ENCODE measurements around the gene TBC1D2B. TPM values are rescaled to one million over a fixed set of nuclear protein-coding genes. Genes with fewer than 3 reads are reported as not detected.
A peak's percentile ranks its signal among the peaks of the same experiment; 100 is the strongest.
"Not testable (repeated sequence)": the region's sequence is repeated elsewhere in the genome, so short reads cannot be mapped to it uniquely, and the experiment has no call there.

The TBC1D2B gene
- total and polyA plus RNA-seq, 2 donors from 2014 or later: 8.5 to 41.6 TPM

GRCh38 chr15:77999486-77999885, 78.0 kb downstream of the TBC1D2B start:
- Histone ChIP-seq H3K27me3 (ENCODE audit: control insufficient read depth, insufficient read depth, low read length) (no peaks in the 10 kb centered on the region), H3K4me1 (ENCODE audit: control insufficient read depth in 2 of 3, insufficient read depth in 2 of 3, low read depth in 1 of 3, low read length in 3 of 3) (peaks cover 0 to 7% (median 0%) of the 10 kb centered on the region in 3 donors), H3K9me3 (ENCODE audit: control insufficient read depth in 2 of 3, insufficient read depth in 1 of 3, low read length in 3 of 3) (no peaks in the 10 kb centered on the region), H3K4me3 (ENCODE audit: low read length in 3 of 3) (no peak overlapping the region), H3K27ac (ENCODE audit: low read depth in 2 of 2, low read length in 2 of 2) (no peak overlapping the region), H3K9ac (ENCODE audit: low read length in 3 of 3) (no peak overlapping the region), H3K36me3 (ENCODE audit: control insufficient read depth in 2 of 3, insufficient read depth in 3 of 3, low read length in 3 of 3) (peaks cover 2 to 38% (median 13%) of the 10 kb centered on the region in 3 donors)
- peak in 1 of 5 donors; percentile 58 for DNase-seq
- intact Hi-C loops (cut with DNase I): no loop called here
- TF ChIP-seq CTCF (IDR thresholded peaks at IDR 0.05; ENCODE audit: borderline replicate concordance, extremely low read depth, insufficient read depth): no peak
- FAIRE-seq: no peak

GRCh38 chr15:77998592-77998991, 78.9 kb downstream of the TBC1D2B start:
- Histone ChIP-seq H3K36me3 (ENCODE audit: control insufficient read depth in 2 of 3, insufficient read depth in 3 of 3, low read length in 3 of 3) (peaks cover 2 to 33% (median 13%) of the 10 kb centered on the region in 3 donors), H3K27ac (ENCODE audit: low read depth in 2 of 2, low read length in 2 of 2) (no peak overlapping the region), H3K9me3 (ENCODE audit: control insufficient read depth in 2 of 3, insufficient read depth in 1 of 3, low read length in 3 of 3) (no peaks in the 10 kb centered on the region), H3K27me3 (ENCODE audit: control insufficient read depth, insufficient read depth, low read length) (no peaks in the 10 kb centered on the region), H3K4me1 (ENCODE audit: control insufficient read depth in 2 of 3, insufficient read depth in 2 of 3, low read depth in 1 of 3, low read length in 3 of 3) (peaks cover 0 to 12% (median 0%) of the 10 kb centered on the region in 3 donors), H3K9ac (ENCODE audit: low read length in 3 of 3) (no peak overlapping the region), H3K4me3 (ENCODE audit: low read length in 3 of 3) (no peak overlapping the region)
- intact Hi-C loops (cut with DNase I): no loop called here
- FAIRE-seq (no peak), DNase-seq (peak in 1 of 5 donors; percentile 57)
- no peak for TF ChIP-seq CTCF (IDR thresholded peaks at IDR 0.05; ENCODE audit: borderline replicate concordance, extremely low read depth, insufficient read depth)

GRCh38 chr15:77997761-77998554, 79.6 kb downstream of the TBC1D2B start:
- FAIRE-seq; intact Hi-C loops (cut with DNase I); H3K4me3 ChIP-seq (ENCODE audit: low read length in 3 of 3); H3K9me3 ChIP-seq (ENCODE audit: control insufficient read depth in 2 of 3, insufficient read depth in 1 of 3, low read length in 3 of 3); H3K9ac ChIP-seq (ENCODE audit: low read length in 3 of 3); H3K27me3 ChIP-seq (ENCODE audit: control insufficient read depth, insufficient read depth, low read length); H3K27ac ChIP-seq (ENCODE audit: low read depth in 2 of 2, low read length in 2 of 2): not testable (repeated sequence)
- Histone ChIP-seq H3K36me3 (ENCODE audit: control insufficient read depth in 2 of 3, insufficient read depth in 3 of 3, low read length in 3 of 3) (peaks cover under 1 to 27% (median 8%) of the 10 kb centered on the region in 3 donors), H3K4me1 (ENCODE audit: control insufficient read depth in 2 of 3, insufficient read depth in 2 of 3, low read depth in 1 of 3, low read length in 3 of 3) (peaks cover 0 to 15% (median 3%) of the 10 kb centered on the region in 3 donors)
- DNase-seq: peak in 1 of 5 donors; percentile 66

- not testable (repeated sequence) for FAIRE-seq
- DNase-seq: peak in 2 of 5 donors; percentile 51 to 69
Observed at GRCh38 chr15:77997221-77997620, 80.3 kb downstream of the TBC1D2B start.

GRCh38 chr15:77996713-77997171, 80.8 kb downstream of the TBC1D2B start:
- H3K27ac ChIP-seq (ENCODE audit: low read depth in 2 of 2, low read length in 2 of 2); H3K9me3 ChIP-seq (ENCODE audit: control insufficient read depth in 2 of 3, insufficient read depth in 1 of 3, low read length in 3 of 3); FAIRE-seq; intact Hi-C loops (cut with DNase I); H3K4me3 ChIP-seq (ENCODE audit: low read length in 3 of 3); H3K27me3 ChIP-seq (ENCODE audit: control insufficient read depth, insufficient read depth, low read length); H3K9ac ChIP-seq (ENCODE audit: low read length in 3 of 3): not testable (repeated sequence)
- peaks cover 0 to 21% (median 4%) of the 10 kb centered on the region in 3 donors for H3K4me1 ChIP-seq (ENCODE audit: control insufficient read depth in 2 of 3, insufficient read depth in 2 of 3, low read depth in 1 of 3, low read length in 3 of 3)
- peak in 1 of 5 donors; percentile 73 for DNase-seq
- peaks cover 0 to 19% (median 5%) of the 10 kb centered on the region in 3 donors for H3K36me3 ChIP-seq (ENCODE audit: control insufficient read depth in 2 of 3, insufficient read depth in 3 of 3, low read length in 3 of 3)

More at GRCh38 chr15:77997221-77997620, 80.3 kb downstream of the TBC1D2B start:
- H3K9me3 ChIP-seq (ENCODE audit: control insufficient read depth in 2 of 3, insufficient read depth in 1 of 3, low read length in 3 of 3); H3K4me3 ChIP-seq (ENCODE audit: low read length in 3 of 3); intact Hi-C loops (cut with DNase I); H3K27me3 ChIP-seq (ENCODE audit: control insufficient read depth, insufficient read depth, low read length); H3K9ac ChIP-seq (ENCODE audit: low read length in 3 of 3): not testable (repeated sequence)
- Histone ChIP-seq H3K4me1 (ENCODE audit: control insufficient read depth in 2 of 3, insufficient read depth in 2 of 3, low read depth in 1 of 3, low read length in 3 of 3) (peaks cover 0 to 17% (median 4%) of the 10 kb centered on the region in 3 donors), H3K27ac (ENCODE audit: low read depth in 2 of 2, low read length in 2 of 2) (peak overlapping the region in 1 of 2 donors; percentile 7), H3K36me3 (ENCODE audit: control insufficient read depth in 2 of 3, insufficient read depth in 3 of 3, low read length in 3 of 3) (peaks cover 0 to 20% (median 5%) of the 10 kb centered on the region in 3 donors)

GRCh38 chr15:77996226-77996625, 81.3 kb downstream of the TBC1D2B start:
- FAIRE-seq; H3K27ac ChIP-seq (ENCODE audit: low read depth in 2 of 2, low read length in 2 of 2); H3K4me3 ChIP-seq (ENCODE audit: low read length in 3 of 3); intact Hi-C loops (cut with DNase I); H3K9ac ChIP-seq (ENCODE audit: low read length in 3 of 3); H3K27me3 ChIP-seq (ENCODE audit: control insufficient read depth, insufficient read depth, low read length); H3K9me3 ChIP-seq (ENCODE audit: control insufficient read depth in 2 of 3, insufficient read depth in 1 of 3, low read length in 3 of 3): not testable (repeated sequence)
- peak in 1 of 5 donors; percentile 41 for DNase-seq
- H3K4me1 ChIP-seq (ENCODE audit: control insufficient read depth in 2 of 3, insufficient read depth in 2 of 3, low read depth in 1 of 3, low read length in 3 of 3): peaks cover 0 to 23% (median 4%) of the 10 kb centered on the region in 3 donors
- peaks cover 0 to 16% (median 3%) of the 10 kb centered on the region in 3 donors for H3K36me3 ChIP-seq (ENCODE audit: control insufficient read depth in 2 of 3, insufficient read depth in 3 of 3, low read length in 3 of 3)
